Heart right ventricle (tissue), 16 donors: ENCODE data around the gene NARS2. TPM values are rescaled to one million over a fixed set of nuclear protein-coding genes. Genes with fewer than 3 reads are reported as not detected.
"Not testable (repeated sequence)": the region's sequence is repeated elsewhere in the genome, so short reads cannot be mapped to it uniquely, and the experiment has no call there.

Experiments used
- ATAC-seq, 8 donors: fragments of 200-7000 bp; cut with Tn5 transposase; one replicate each; pipeline ENCODE4 v1.9.1; 2020; ENCODE audit warnings: mild to moderate bottlenecking in 8 of 8, moderate library complexity in 8 of 8, moderate number of reproducible peaks in 1 of 8
- DNase-seq, 2 donors: peaks; one replicate each; pipeline ENCODE4 v3.0.0-alpha.2; 2020
- H3K27ac ChIP-seq, 10 donors: fragments of 200-600 bp; sonication (generic) in 2 of 10; one replicate each; pipeline versions ENCODE4 v1.5.0 to v1.8.0; 2020 to 2022; ENCODE audit warnings: mild to moderate bottlenecking in 3 of 10
- H3K27me3 ChIP-seq, 7 donors: fragments of 200-600 bp; one replicate each; pipeline ENCODE4 v1.8.0; 2021 to 2022; ENCODE audit warnings: mild to moderate bottlenecking in 2 of 7
- H3K36me3 ChIP-seq, 9 donors: fragments of 200-600 bp; sonication (generic) in 1 of 9; one replicate each; pipeline versions ENCODE4 v1.5.0 to v1.8.0; 2020 to 2022; ENCODE audit warnings: mild to moderate bottlenecking in 2 of 9
- H3K4me1 ChIP-seq, 9 donors: fragments of 200-600 bp; sonication (generic) in 1 of 9; one replicate each; pipeline versions ENCODE4 v1.5.0 to v1.8.0; 2020 to 2022; ENCODE audit warnings: mild to moderate bottlenecking in 4 of 9
- H3K4me3 ChIP-seq, 10 donors: fragments of 200-600 bp; sonication (generic) in 2 of 10; one replicate each; pipeline versions ENCODE4 v1.5.0 to v1.8.0; 2020 to 2022; ENCODE audit warnings: mild to moderate bottlenecking in 7 of 10, moderate library complexity in 2 of 10
- H3K9me3 ChIP-seq, 11 donors: fragments of 200-600 bp in 10 of 11; sonication (generic) in 2 of 11; one replicate each; pipeline versions ENCODE4 v1.5.0 to v1.8.0; 2013 to 2022; ENCODE audit warnings: mild to moderate bottlenecking in 2 of 11, control low read depth in 1 of 11, moderate library complexity in 1 of 11
- CTCF ChIP-seq, 9 donors: fragments of 200-600 bp; sonication (generic) in 2 of 9; IDR thresholded peaks; one replicate each; pipeline versions ENCODE4 v1.5.0 to v1.8.0; 2021 to 2022; ENCODE audit warnings: antibody characterized with exemption in 9 of 9, mild to moderate bottlenecking in 5 of 9, moderate library complexity in 1 of 9
- WGBS, 2 donors: extraction: QIAGEN DNeasy Blood & Tissue Kit; methylation state at CpG; one replicate each; pipeline ENCODE4 v1.1.7; 2013; ENCODE audit warnings: inconsistent platforms in 1 of 2; 5-methylcytosine and 5-hydroxymethylcytosine counted together
- intact Hi-C, 10 donors: fragments of 100-400 bp; cut with DNase I; formaldehyde crosslinking; loops; one replicate each; pipeline versions ENCODE4 v1.11.1 to v1.14.2; 2022
- polyA plus RNA-seq, 2 donors: library from polyadenylated mRNA; stranded (reverse); fragments of 200-250 nt; gene quantifications; one replicate each; pipeline ENCODE4 v1.2.3, GENCODE V29; 2013
- total RNA-seq, 10 donors: library from RNA; stranded (reverse); fragmentation: NEBNext Ultra II Directional in 3 of 10; extraction: Animal tissue kit (Norgen Biotek cat#: 25700) in 3 of 10; gene quantifications; one replicate each; pipeline versions ENCODE4 v1.2.1 to v1.2.4, GENCODE V29; 2021 to 2023
- donor health status: Arrhythmogenic right ventricular cardiomyopathy.
- donor health status: ischemic (EF 13 %, LVEDD 7.1; RV severe dilation, severe dysfunction).
- donor health status: healthy with polysubstance abuse.
- donor health status: DM: no; HTN: yes; CAD: no.
- donor health status: DM: no; HTN: no; CAD: no.
- donor health status: ischemic (EF 25% LVEDD 6.9; RV normal size, moderate dysfunction).
- donor health status: ischemic (EF 25% LVEDD 5.7; RV mildly dilated, moderate dysfunction).
- donor health status: healthy.
- donor health status: DM: yes; HTN: yes; CAD: no.
- donor health status: Ischemic cardiomyopathy.
- donor health status: ischemic (EF 35%, LVEDD 5.7; RV mildly dilated, moderate dysfunction).
- donor health status: nonischemic (EF 11% LVEDD 7.7; RV severe dilation, severe dysfunction).
- donor health status: DM: yes; HTN: yes; CAD: no.
- donor health status: PGD.
- donor health status: ischemic (EF 29% LVEDD 5.4; RV normal size, mild dysfunction).
- donor health status: nonischemic (EF 23%, LVEDD 6.1; RV moderate dilation, normal function).

NARS2 gene
- total and polyA plus RNA-seq, 12 donors, result 12.4 to 20.1 (median 16.7) TPM

- Histone ChIP-seq H3K27me3 (no peaks in the 10 kb centered on the region), H3K36me3 (peaks cover 0 to 29% (median 0%) of the 10 kb centered on the region in 9 donors), H3K4me1 (peaks cover 0 to 15% (median 9%) of the 10 kb centered on the region in 9 donors), H3K4me3 (no peak overlapping the region), H3K27ac (no peak overlapping the region), H3K9me3 (no peaks in the 10 kb centered on the region)
- intact Hi-C loops, result loop anchor here in 2 of 10 donors (10.0 kb wide), 2 partner anchors 131 to 401 kb away; no protein-coding TSS in a partner anchor
- WGBS, 2 donors, result 96 to 99% methylated on average over 3 of the region's 3 CpGs
- ATAC-seq (no peak), DNase-seq (no peak)
- no peak for TF ChIP-seq CTCF (IDR thresholded peaks at IDR 0.05)
These were observed 19.1 kb downstream of the NARS2 start for GRCh38 chr11:78555592-78555991.

- TF ChIP-seq CTCF (IDR thresholded peaks at IDR 0.05), result no peak
- DNase-seq, result no peak
- no peak for ATAC-seq
- no peak overlapping the region for H3K4me3 ChIP-seq
- no peak overlapping the region for H3K27ac ChIP-seq
- WGBS, 2 donors, result 92 to 97% methylated on average over 2 of the region's 2 CpGs
- no peaks in the 10 kb centered on the region for H3K27me3 ChIP-seq
- H3K9me3 ChIP-seq, result no peaks in the 10 kb centered on the region
- intact Hi-C loops, result loop anchor here in 2 of 10 donors (10.0 kb wide), 2 partner anchors 128 to 398 kb away; no protein-coding TSS in a partner anchor
- H3K36me3 ChIP-seq, result peaks cover 0 to 19% (median 0%) of the 10 kb centered on the region in 9 donors
- peaks cover 0 to 19% (median 5%) of the 10 kb centered on the region in 9 donors for H3K4me1 ChIP-seq
These were observed 21.8 kb downstream of the NARS2 start for GRCh38 chr11:78552881-78553280.

GRCh38 chr11:78552139-78552538 is 22.5 kb downstream of the NARS2 start:
- Histone ChIP-seq H3K4me1 (peaks cover 0 to 19% (median 5%) of the 10 kb centered on the region in 9 donors), H3K36me3 (peaks cover 0 to 15% (median 0%) of the 10 kb centered on the region in 9 donors)
- ATAC-seq, DNase-seq, H3K4me3 ChIP-seq, H3K27ac ChIP-seq, H3K27me3 ChIP-seq, H3K9me3 ChIP-seq: not testable (repeated sequence)
- WGBS, 2 donors, result 97 to 98% methylated on average over 6 of the region's 6 CpGs
- intact Hi-C loops, result loop anchor here in 2 of 10 donors (10.0 kb wide), 2 partner anchors 127 to 397 kb away; no protein-coding TSS in a partner anchor

GRCh38 chr11:78551066-78551465 is 23.6 kb downstream of the NARS2 start:
- 78 to 87% methylated on average over 6 of the region's 6 CpGs for WGBS, 2 donors
- intact Hi-C loops, result loop anchor here in 2 of 10 donors (10.0 kb wide), 2 partner anchors 126 to 396 kb away; no protein-coding TSS in a partner anchor
- ATAC-seq, result no peak

More at GRCh38 chr11:78551066-78551465, 23.6 kb downstream of the NARS2 start:
- no peak overlapping the region for H3K4me3 ChIP-seq
- H3K9me3 ChIP-seq, result no peaks in the 10 kb centered on the region
- H3K36me3 ChIP-seq, result peaks cover 0 to 10% (median 0%) of the 10 kb centered on the region in 9 donors
- H3K4me1 ChIP-seq, result peaks cover 0 to 19% (median 5%) of the 10 kb centered on the region in 9 donors
- TF ChIP-seq CTCF (IDR thresholded peaks at IDR 0.05), result no peak
- H3K27me3 ChIP-seq, result no peaks in the 10 kb centered on the region
- no peak for DNase-seq
- H3K27ac ChIP-seq, result no peak overlapping the region
